Breast epithelium (tissue), 4 donors: ENCODE measurements around the gene ZGPAT. TPM values are rescaled to one million over a fixed set of nuclear protein-coding genes. Genes with fewer than 3 reads are reported as not detected.

Experiments
- DNase-seq, 2 donors: peaks; one replicate each; pipeline ENCODE4 v3.0.0-alpha.2; 2019; ENCODE audit warnings: low spot score in 2 of 2
- H3K27ac ChIP-seq, 2 donors: fragments of 200-600 bp; sonication (generic) in 1 of 2; one replicate each; pipeline ENCODE4 v1.5.1; 2016 to 2019; ENCODE audit warnings: mild to moderate bottlenecking in 1 of 2
- H3K27me3 ChIP-seq, 2 donors: fragments of 200-600 bp; sonication (generic) in 1 of 2; one replicate each; pipeline versions ENCODE4 v1.5.1 to v1.6.0; 2017 to 2019; ENCODE audit warnings: control low read depth in 1 of 2, mild to moderate bottlenecking in 1 of 2
- H3K36me3 ChIP-seq: fragments of 200-600 bp; one replicate; pipeline ENCODE4 v1.5.1; 2019
- H3K4me1 ChIP-seq, 2 donors: fragments of 200-600 bp; sonication (generic); one replicate each; pipeline ENCODE4 v1.5.1; 2016 to 2019; ENCODE audit warnings: control low read depth in 1 of 2
- H3K4me3 ChIP-seq, 3 donors: fragments of 200-600 bp; sonication (generic); 1 replicate in 2 of 3; 2 replicates in 1 of 3; pipeline ENCODE4 v1.5.1; 2016 to 2019; ENCODE audit warnings: mild to moderate bottlenecking in 3 of 3, moderate library complexity in 2 of 3
- H3K9me3 ChIP-seq, 2 donors: fragments of 200-600 bp; sonication (generic) in 1 of 2; one replicate each; pipeline ENCODE4 v1.5.1; 2016 to 2019; ENCODE audit warnings: control low read depth in 1 of 2
- POLR2A ChIP-seq: fragments of 450-650 bp; IDR thresholded peaks from one replicate; pipeline ENCODE4 v1.6.1; 2016; ENCODE audit warnings: antibody characterized with exemption, mild to moderate bottlenecking, moderate library complexity
- POLR2AphosphoS5 ChIP-seq, 3 donors: sonication (generic); formaldehyde crosslinking; IDR thresholded peaks; one replicate each; pipeline ENCODE4 v1.6.1; 2017; ENCODE audit warnings: antibody characterized with exemption in 3 of 3
- intact Hi-C: fragments of 100-400 bp; cut with DNase I; formaldehyde crosslinking; loops from one replicate; pipeline ENCODE4 v1.15.1; 2023; ENCODE audit warnings: low total_unique reads
- total RNA-seq, 3 donors: library from RNA; depleted of rRNA; stranded (reverse); fragments of >200 nt; gene quantifications; one replicate each; pipeline ENCODE4 v1.1.0, GENCODE V29; 2016
- TF ChIP-seq, protein P1 (sequence below), 3 donors: fragments of 450-650 bp; IDR thresholded peaks; one replicate each; pipeline ENCODE4 v1.5.1; 2016 to 2017; ENCODE audit warnings: antibody characterized with exemption in 3 of 3, mild to moderate bottlenecking in 3 of 3, moderate library complexity in 3 of 3

The ZGPAT gene
- total RNA-seq, 3 donors from 2014 or later: 17.6 to 26.9 (median 24.9) TPM

- Histone ChIP-seq H3K36me3 (no peaks in the 10 kb centered on the region), H3K9me3 (no peaks in the 10 kb centered on the region), H3K27ac (no peak overlapping the region), H3K4me3 (no peak overlapping the region), H3K27me3 (no peaks in the 10 kb centered on the region), H3K4me1 (no peaks in the 10 kb centered on the region)
- TF ChIP-seq POLR2A: no peak
- TF ChIP-seq, protein P1, sequence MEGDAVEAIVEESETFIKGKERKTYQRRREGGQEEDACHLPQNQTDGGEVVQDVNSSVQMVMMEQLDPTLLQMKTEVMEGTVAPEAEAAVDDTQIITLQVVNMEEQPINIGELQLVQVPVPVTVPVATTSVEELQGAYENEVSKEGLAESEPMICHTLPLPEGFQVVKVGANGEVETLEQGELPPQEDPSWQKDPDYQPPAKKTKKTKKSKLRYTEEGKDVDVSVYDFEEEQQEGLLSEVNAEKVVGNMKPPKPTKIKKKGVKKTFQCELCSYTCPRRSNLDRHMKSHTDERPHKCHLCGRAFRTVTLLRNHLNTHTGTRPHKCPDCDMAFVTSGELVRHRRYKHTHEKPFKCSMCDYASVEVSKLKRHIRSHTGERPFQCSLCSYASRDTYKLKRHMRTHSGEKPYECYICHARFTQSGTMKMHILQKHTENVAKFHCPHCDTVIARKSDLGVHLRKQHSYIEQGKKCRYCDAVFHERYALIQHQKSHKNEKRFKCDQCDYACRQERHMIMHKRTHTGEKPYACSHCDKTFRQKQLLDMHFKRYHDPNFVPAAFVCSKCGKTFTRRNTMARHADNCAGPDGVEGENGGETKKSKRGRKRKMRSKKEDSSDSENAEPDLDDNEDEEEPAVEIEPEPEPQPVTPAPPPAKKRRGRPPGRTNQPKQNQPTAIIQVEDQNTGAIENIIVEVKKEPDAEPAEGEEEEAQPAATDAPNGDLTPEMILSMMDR (IDR thresholded peaks at IDR 0.05): no peak
- no peak for TF ChIP-seq POLR2AphosphoS5 (IDR thresholded peaks at IDR 0.05)
- no peak for DNase-seq
- intact Hi-C loops: no loop called here
Observed at GRCh38 chr20:63747622-63748069, 39.8 kb downstream of the ZGPAT start.

DNA sequence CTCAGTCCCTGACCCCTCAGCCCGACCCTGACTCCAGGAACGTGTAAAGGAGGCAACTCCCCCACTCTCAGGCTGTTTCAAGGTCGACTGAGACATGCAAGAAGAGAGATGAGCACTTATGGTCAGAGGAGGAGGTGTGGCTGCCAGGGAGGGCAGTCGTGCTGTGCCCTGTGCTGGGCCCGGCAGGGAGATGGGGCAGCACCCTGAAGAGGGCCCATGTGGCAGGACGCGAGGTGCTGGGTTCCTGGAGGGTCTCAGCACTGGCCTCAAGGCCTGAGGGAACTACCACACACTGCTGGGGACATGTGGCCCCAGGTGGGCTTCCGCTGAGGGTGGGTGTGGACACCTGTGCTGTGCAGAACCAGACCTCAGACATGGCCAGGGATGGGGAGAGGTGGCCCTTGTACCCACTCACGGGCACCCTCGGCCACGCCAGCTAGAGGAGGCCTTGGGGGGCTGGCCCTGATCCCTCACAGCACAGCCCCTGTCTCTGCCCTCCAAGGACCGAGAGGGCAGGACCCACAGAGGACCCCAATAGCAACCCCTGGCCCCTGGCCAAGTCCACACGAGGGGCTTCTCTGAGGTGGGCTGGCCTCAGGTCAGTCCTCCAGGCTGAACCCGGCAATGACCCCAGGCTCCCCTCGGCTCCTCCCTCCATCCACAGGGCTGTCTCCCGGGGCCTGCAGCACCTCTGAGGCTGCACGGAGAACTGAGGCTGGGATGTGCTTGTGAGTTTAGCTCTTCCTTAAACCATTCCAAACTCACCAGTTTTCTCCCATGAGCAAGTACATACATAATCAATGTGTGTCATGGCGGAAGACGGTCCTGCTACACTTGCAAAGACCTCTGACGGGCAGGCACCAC, 40.5 kb downstream of the ZGPAT start:
- TF ChIP-seq POLR2A (no peak), POLR2AphosphoS5 (IDR thresholded peaks at IDR 0.05) (no peak)
- TF ChIP-seq, protein P1 (IDR thresholded peaks at IDR 0.05): no peak
- H3K36me3 ChIP-seq: no peaks in the 10 kb centered on the region
- no peak overlapping the region for H3K27ac ChIP-seq
- DNase-seq: no peak
- H3K4me1 ChIP-seq: no peaks in the 10 kb centered on the region
- no peaks in the 10 kb centered on the region for H3K9me3 ChIP-seq
- intact Hi-C loops: no loop called here
- no peaks in the 10 kb centered on the region for H3K27me3 ChIP-seq
- no peak overlapping the region for H3K4me3 ChIP-seq

GRCh38 chr20:63748934-63749270, 41.1 kb downstream of the ZGPAT start:
- Histone ChIP-seq H3K36me3 (no peaks in the 10 kb centered on the region), H3K4me3 (no peak overlapping the region), H3K27ac (no peak overlapping the region), H3K9me3 (no peaks in the 10 kb centered on the region), H3K27me3 (no peaks in the 10 kb centered on the region), H3K4me1 (no peaks in the 10 kb centered on the region)
- intact Hi-C loops: no loop called here
- TF ChIP-seq POLR2AphosphoS5 (IDR thresholded peaks at IDR 0.05) (no peak), POLR2A (no peak)
- TF ChIP-seq, protein P1 (IDR thresholded peaks at IDR 0.05): no peak
- DNase-seq: no peak

- Histone ChIP-seq H3K27me3 (no peaks in the 10 kb centered on the region), H3K27ac (no peak overlapping the region), H3K9me3 (no peaks in the 10 kb centered on the region), H3K4me1 (no peaks in the 10 kb centered on the region), H3K4me3 (no peak overlapping the region), H3K36me3 (no peaks in the 10 kb centered on the region)
- intact Hi-C loops: loop anchor here (5.0 kb wide), 1 partner anchor 1083 kb away; no protein-coding TSS in a partner anchor
- TF ChIP-seq POLR2AphosphoS5 (IDR thresholded peaks at IDR 0.05) (no peak), POLR2A (no peak)
- TF ChIP-seq, protein P1 (IDR thresholded peaks at IDR 0.05): no peak
- DNase-seq: no peak
Observed at GRCh38 chr20:63749597-63750508, 42.0 kb downstream of the ZGPAT start.
